HepG2 (cell line): ENCODE results near the gene THRB.

Experiments used
- CREB1 ChIP-seq, 2 experiments: fragments of 450-650 bp in 1 of 2; IDR thresholded peaks; 2 replicates each; pipeline ENCODE4 v1.6.1; 2016 to 2017; ENCODE audit warnings: control low read depth in 1 of 2, mild to moderate bottlenecking in 1 of 2, missing compliant biosample characterization in 1 of 2, missing genetic modification characterization in 1 of 2
- CTCF ChIP-seq: sonication (generic); formaldehyde crosslinking; IDR thresholded peaks from 2 replicates; pipeline ENCODE4 v1.5.0; 2020; ENCODE audit warnings: mild to moderate bottlenecking, missing genetic modification reagents, moderate library complexity
- EP300 ChIP-seq, 3 experiments: sonication (generic) in 1 of 3; formaldehyde crosslinking in 1 of 3; IDR thresholded peaks; 2 replicates each; pipeline versions ENCODE4 v1.5.1 to v1.6.1; 2011 to 2020; ENCODE audit warnings: low read depth in 2 of 3, low read length in 2 of 3, borderline replicate concordance in 1 of 3, improper control_type of control experiment in 1 of 3, mild to moderate bottlenecking in 1 of 3, missing genetic modification reagents in 1 of 3, moderate library complexity in 1 of 3
- HOMEZ ChIP-seq: IDR thresholded peaks from 2 replicates; pipeline ENCODE4 v1.6.1; 2016; ENCODE audit warnings: low read depth
- IRF9 ChIP-seq: sonication (generic); formaldehyde crosslinking; IDR thresholded peaks from 2 replicates; pipeline ENCODE4 v1.8.0; 2022; ENCODE audit warnings: missing genetic modification reagents, mild to moderate bottlenecking, borderline replicate concordance
- KDM1A ChIP-seq: IDR thresholded peaks from 2 replicates; pipeline ENCODE4 v1.6.1; 2016; ENCODE audit warnings: missing compliant biosample characterization
- KLF15 ChIP-seq: sonication (generic); formaldehyde crosslinking; IDR thresholded peaks from 2 replicates; pipeline ENCODE4 v1.8.1; 2023; ENCODE audit warnings: borderline replicate concordance, mild to moderate bottlenecking, inconsistent platforms, missing genetic modification reagents, mixed read lengths
- NRL ChIP-seq: sonication (generic); formaldehyde crosslinking; IDR thresholded peaks from 2 replicates; pipeline ENCODE4 v1.5.0; 2020; ENCODE audit warnings: missing genetic modification reagents, mild to moderate bottlenecking, moderate library complexity, borderline replicate concordance
- POLR2A ChIP-seq, 2 experiments: IDR thresholded peaks; 2 replicates each; pipeline ENCODE4 v1.6.1; 2011; ENCODE audit warnings: low read depth in 2 of 2, low read length in 2 of 2, mild to moderate bottlenecking in 1 of 2, moderate library complexity in 1 of 2; ENCODE audit not compliant: insufficient read depth in 1 of 2
- RARG ChIP-seq: sonication (generic); formaldehyde crosslinking; IDR thresholded peaks from 2 replicates; pipeline ENCODE4 v1.4.0; 2020; ENCODE audit warnings: low read depth, mild to moderate bottlenecking, missing genetic modification reagents
- SIX1 ChIP-seq: sonication (generic); formaldehyde crosslinking; IDR thresholded peaks from 2 replicates; pipeline ENCODE4 v1.4.0; 2020; ENCODE audit warnings: missing genetic modification reagents, borderline replicate concordance
- ZFP37 ChIP-seq: sonication (generic); formaldehyde crosslinking; IDR thresholded peaks from 2 replicates; pipeline ENCODE4 v1.4.0; 2020; ENCODE audit warnings: missing genetic modification reagents, borderline replicate concordance
- ZNF407 ChIP-seq: sonication (generic); formaldehyde crosslinking; IDR thresholded peaks from one replicate; pipeline ENCODE4 v1.5.1; 2020; ENCODE audit warnings: mild to moderate bottlenecking, missing genetic modification reagents; ENCODE audit errors: not compliant biosample characterization

GRCh38 chr3:24503616-24504113 is 9.0 kb upstream of the THRB start:
- TF ChIP-seq CTCF (CRISPR knock-in tag) (no peak), ZFP37 (CRISPR knock-in tag) (no peak), NRL (CRISPR knock-in tag) (no peak), HOMEZ (CRISPR knock-in tag) (no peak), IRF9 (CRISPR knock-in tag) (no peak), CREB1 (IDR thresholded peaks at IDR 0.05) (no peak), CREB1 (CRISPR knock-in tag; IDR thresholded peaks at IDR 0.05) (no peak), KLF15 (CRISPR knock-in tag) (no peak), EP300 (IDR thresholded peaks at IDR 0.05; ENCODE audit: low read depth in 2 of 2, low read length in 2 of 2) (no peak), EP300 (CRISPR knock-in tag; IDR thresholded peaks at IDR 0.05; ENCODE audit: borderline replicate concordance) (no peak), SIX1 (CRISPR knock-in tag) (no peak), RARG (CRISPR knock-in tag) (no peak), POLR2A (IDR thresholded peaks at IDR 0.05; ENCODE audit: insufficient read depth in 1 of 2, low read depth in 2 of 2, low read length in 2 of 2) (no peak), KDM1A (CRISPR knock-in tag) (no peak), ZNF407 (no peak)
